NCI-H345 treated with DMSO at 0.1 percent for 48 hours (cell line): Measurements from ENCODE around the gene BTBD18.
"Not testable (repeated sequence)": the region's sequence is repeated elsewhere in the genome, so short reads cannot be mapped to it uniquely, and the experiment has no call there.

Source experiments
- DNase-seq: peaks from one replicate; lab custom pipeline; 2025; ENCODE audit not compliant: unreplicated experiment; lab: John Stamatoyannopoulos, UW

BTBD18 gene

GRCh38 chr11:57735619-57736298, 15.9 kb downstream of the BTBD18 start:
- DNase-seq = no peak

GRCh38 chr11:57732661-57733060, 19.0 kb downstream of the BTBD18 start:
- DNase-seq = no peak

DNA sequence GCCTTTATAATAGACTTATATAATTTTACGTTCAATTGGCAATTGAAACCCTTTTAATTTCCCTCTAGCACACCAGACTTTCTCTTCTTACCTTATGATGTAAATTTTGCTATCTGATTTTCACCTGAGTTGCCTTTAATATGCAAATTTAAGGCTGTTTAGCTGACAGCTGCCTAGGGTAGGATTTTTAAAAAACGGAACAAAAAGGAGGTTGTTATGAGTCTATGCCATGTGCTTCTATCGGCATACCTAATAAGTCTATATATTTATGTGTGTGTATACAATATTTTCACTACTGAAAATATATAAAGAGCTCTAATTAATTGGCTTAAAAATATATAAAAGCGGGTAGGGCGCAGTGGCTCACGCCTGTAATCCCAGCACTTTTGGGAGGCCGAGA, 22.1 kb downstream of the BTBD18 start:
- no peak for DNase-seq

- DNase-seq = no peak
Observed at GRCh38 chr11:57728829-57729228, 22.8 kb downstream of the BTBD18 start.

GRCh38 chr11:57727185-57727584, 24.4 kb downstream of the BTBD18 start:
- DNase-seq = no peak

DNA sequence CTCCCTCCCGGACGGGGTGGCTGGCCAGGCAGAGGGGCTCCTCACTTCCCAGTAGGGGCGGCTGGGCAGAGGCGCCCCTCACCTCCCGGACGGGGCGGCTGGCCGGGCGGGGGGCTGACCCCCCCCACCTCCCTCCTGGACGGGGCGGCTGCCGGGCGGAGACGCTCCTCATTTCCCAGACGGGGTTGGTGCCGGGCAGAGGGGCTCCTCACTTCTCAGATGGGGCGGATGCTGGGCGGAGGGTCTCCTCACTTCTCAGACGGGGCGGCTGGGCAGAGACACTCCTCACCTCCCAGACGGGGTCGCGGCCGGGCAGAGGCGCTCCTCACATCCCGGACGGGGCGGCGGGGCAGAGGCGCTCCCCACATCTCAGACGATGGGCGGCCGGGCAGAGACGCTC, 34.9 kb downstream of the BTBD18 start:
- DNase-seq = not testable (repeated sequence)

- no peak for DNase-seq
Observed at GRCh38 chr11:57713835-57714234, 37.8 kb downstream of the BTBD18 start.

DNA sequence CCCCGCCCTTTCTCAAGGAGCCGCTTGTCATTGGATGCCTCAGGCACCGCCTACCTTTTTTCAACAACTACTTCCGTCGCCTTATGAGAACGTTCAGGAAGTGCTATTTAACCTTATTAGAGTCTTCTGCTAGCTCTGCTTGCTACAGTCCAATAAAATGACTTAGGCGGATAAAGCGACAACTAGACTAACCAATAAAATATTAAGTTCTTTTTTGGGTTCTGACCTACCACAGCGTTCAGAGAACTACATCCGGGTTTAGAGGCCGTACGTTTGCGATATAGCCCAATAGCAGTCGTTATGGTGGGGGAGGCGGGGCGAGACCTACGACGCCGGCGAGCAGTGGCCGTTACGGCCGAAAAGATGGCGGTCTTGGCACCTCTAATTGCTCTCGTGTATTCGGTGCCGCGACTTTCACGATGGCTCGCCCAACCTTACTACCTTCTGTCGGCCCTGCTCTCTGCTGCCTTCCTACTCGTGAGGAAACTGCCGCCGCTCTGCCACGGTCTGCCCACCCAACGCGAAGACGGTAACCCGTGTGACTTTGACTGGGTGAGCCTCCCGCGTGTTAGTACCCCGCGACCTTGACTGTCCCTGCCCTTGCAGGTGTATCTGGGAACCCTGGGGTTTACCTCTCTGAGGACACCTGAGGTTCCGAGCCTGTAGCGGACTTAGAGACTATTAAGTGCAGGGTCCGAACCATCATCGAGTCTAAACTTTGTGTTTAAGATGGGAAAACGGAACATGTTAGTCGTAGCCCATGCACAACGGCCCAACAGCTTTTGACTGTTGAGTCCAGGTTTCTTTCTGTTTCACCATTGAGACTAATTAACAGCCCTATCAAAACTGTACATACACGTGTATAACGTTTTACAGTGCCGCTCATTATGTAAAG, 39.1 kb downstream of the BTBD18 start, which contains the start of gene TMX2:
Gene TMX2 (plus strand): TSS at position 338 of the 895 bp plus-strand sequence. CDS start 26 bp downstream, at position 364.
- peak; percentile 99 for DNase-seq

DNA sequence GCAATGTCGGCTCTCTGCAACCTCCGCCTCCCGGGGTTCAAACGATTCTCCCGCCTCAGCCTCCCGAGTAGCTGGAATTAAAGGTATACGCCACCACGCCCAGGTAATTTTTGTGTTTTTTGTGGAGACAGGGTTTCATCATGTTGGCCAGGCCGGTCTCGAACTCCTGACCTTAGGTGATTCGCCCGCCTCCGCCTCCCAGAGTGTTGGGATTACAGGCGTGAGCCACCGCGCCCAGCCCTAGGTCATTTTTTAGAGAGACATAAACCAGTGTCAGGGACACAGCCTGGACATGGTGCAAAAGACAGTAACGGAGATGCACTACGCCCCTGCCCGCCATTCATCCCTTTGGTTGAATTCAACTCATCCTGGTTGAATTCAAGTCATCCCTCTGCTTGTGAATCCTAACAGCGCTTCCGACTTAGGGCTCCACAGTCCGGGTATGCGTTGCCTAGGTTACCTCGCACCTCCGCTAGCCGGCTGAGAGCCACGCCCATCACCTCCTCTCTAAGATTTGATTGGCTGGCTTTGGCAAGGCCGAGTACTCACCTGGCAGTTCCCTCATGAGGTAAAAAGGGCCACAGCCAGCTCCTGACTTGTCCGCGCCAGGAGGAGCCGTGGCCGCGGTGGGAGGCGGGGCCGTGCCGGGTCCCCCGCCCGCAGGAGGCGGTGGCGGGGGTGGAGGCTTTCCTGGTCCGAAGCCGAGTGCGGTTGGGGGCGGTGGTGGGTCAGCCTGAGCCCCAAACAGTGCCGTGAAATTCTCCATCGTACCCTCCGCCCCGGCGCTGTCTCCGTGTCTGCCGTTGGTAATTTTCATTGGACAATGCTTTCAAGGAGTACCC, 40.0 kb downstream of the BTBD18 start, which contains the start of gene MED19:
Gene MED19 (minus strand): TSS at position 802 of the 842 bp plus-strand sequence. CDS start 36 bp downstream, at position 766.
- DNase-seq = peak; percentile 82

GRCh38 chr11:57709802-57710367, 41.7 kb downstream of the BTBD18 start:
- DNase-seq = no peak

DNA sequence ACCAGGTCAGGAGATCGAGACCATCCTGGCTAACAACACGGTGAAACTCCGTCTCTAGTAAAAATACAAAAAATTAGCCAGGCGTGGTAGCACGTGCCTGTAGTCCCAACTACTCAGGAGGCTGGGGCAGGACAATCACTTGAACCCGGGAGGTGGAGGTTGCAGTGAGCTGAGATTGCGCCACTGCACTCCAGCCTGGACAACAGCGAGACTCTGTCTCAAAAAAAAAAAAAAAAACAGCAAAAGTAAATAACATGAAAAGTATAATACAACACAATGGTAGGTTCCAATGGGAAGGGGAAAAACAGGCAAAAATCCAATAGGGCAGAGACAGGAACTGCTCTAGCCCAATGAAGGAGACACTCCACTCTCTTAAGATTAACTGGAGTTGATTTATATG, 46.2 kb downstream of the BTBD18 start:
- DNase-seq = not testable (repeated sequence)

- no peak for DNase-seq
Observed at GRCh38 chr11:57704932-57705331, 46.7 kb downstream of the BTBD18 start.

- no peak for DNase-seq
Observed at GRCh38 chr11:57703341-57703740, 48.3 kb downstream of the BTBD18 start.

- DNase-seq = no peak
Observed at GRCh38 chr11:57700425-57700824, 51.2 kb downstream of the BTBD18 start.

GRCh38 chr11:57699813-57700212, 51.8 kb downstream of the BTBD18 start:
- DNase-seq = no peak

GRCh38 chr11:57698843-57699365, 52.7 kb downstream of the BTBD18 start:
- no peak for DNase-seq
